Colonic mucosa (tissue), 4 donors: ENCODE data around the gene GRIP1. TPM values are rescaled to one million over a fixed set of nuclear protein-coding genes. Genes with fewer than 3 reads are reported as not detected.

ENCODE experiments used
- DNase-seq: peaks from one replicate; pipeline ENCODE4 v3.0.0-alpha.2; 2020
- H3K27ac ChIP-seq: fragments of 200-600 bp; one replicate; pipeline ENCODE4 v1.8.0; 2021
- H3K27me3 ChIP-seq: fragments of 200-600 bp; one replicate; pipeline ENCODE4 v1.8.0; 2021
- H3K36me3 ChIP-seq: fragments of 200-600 bp; one replicate; pipeline ENCODE4 v1.8.0; 2021
- H3K4me1 ChIP-seq: fragments of 200-600 bp; one replicate; pipeline ENCODE4 v1.8.0; 2021; ENCODE audit warnings: mild to moderate bottlenecking
- H3K4me3 ChIP-seq: fragments of 200-600 bp; one replicate; pipeline ENCODE4 v1.8.0; 2021
- H3K9ac ChIP-seq, 2 donors: one replicate each; pipeline ENCODE4 v1.7.0; 2013; ENCODE audit warnings: control low read depth in 2 of 2, low read depth in 2 of 2, low read length in 2 of 2
- H3K9me3 ChIP-seq: fragments of 200-600 bp; one replicate; pipeline ENCODE4 v1.8.0; 2021
- CTCF ChIP-seq: fragments of 200-600 bp; IDR thresholded peaks from one replicate; pipeline ENCODE4 v1.8.0; 2022; ENCODE audit warnings: antibody characterized with exemption, mild to moderate bottlenecking
- intact Hi-C: fragments of 100-400 bp; cut with DNase I; formaldehyde crosslinking; loops from one replicate; pipeline ENCODE4 v1.14.1; 2022
- total RNA-seq, 2 donors: library from RNA; stranded (reverse); fragmentation: NEBNext Ultra II Directional in 1 of 2; extraction: Animal tissue kit (Norgen Biotek cat#: 25700) in 1 of 2; gene quantifications; one replicate each; pipeline ENCODE4 v1.2.1, GENCODE V29; 2021
- donor health status: healthy.
- donor health status: DM: no; HTN: no; CAD: no.
- donor health status: DM: no; HTN: no; CAD: no.

The GRIP1 gene
- total RNA-seq, 2 donors from 2014 or later = 3.7 to 6.2 TPM

GRCh38 chr12:66693901-66694513 lies 15.1 kb upstream of the GRIP1 start:
- no peaks in the 10 kb centered on the region for H3K27me3 ChIP-seq
- DNase-seq = peak; percentile 24
- H3K9me3 ChIP-seq = no peaks in the 10 kb centered on the region
- no peak overlapping the region for H3K4me3 ChIP-seq
- H3K9ac ChIP-seq = no peak overlapping the region
- intact Hi-C loops = loop anchor here (5.0 to 10.0 kb wide), 3 partner anchors 161 to 422 kb away; no protein-coding TSS in a partner anchor
- H3K27ac ChIP-seq = no peak overlapping the region
- H3K36me3 ChIP-seq = no peaks in the 10 kb centered on the region
- peak; percentile 48 for TF ChIP-seq CTCF
- H3K4me1 ChIP-seq = no peaks in the 10 kb centered on the region

- Histone ChIP-seq H3K36me3 (no peaks in the 10 kb centered on the region), H3K4me1 (no peaks in the 10 kb centered on the region), H3K27me3 (no peaks in the 10 kb centered on the region), H3K4me3 (no peak overlapping the region), H3K9ac (no peak overlapping the region), H3K9me3 (no peaks in the 10 kb centered on the region), H3K27ac (no peak overlapping the region)
- TF ChIP-seq CTCF = no peak
- intact Hi-C loops = loop anchor here (5.0 to 10.0 kb wide), 3 partner anchors 162 to 421 kb away; no protein-coding TSS in a partner anchor
- DNase-seq = no peak
Observed at GRCh38 chr12:66692986-66693385, 14.1 kb upstream of the GRIP1 start.

GRCh38 chr12:66692170-66692569 lies 13.3 kb upstream of the GRIP1 start:
- Histone ChIP-seq H3K27ac (no peak overlapping the region), H3K9me3 (no peaks in the 10 kb centered on the region), H3K36me3 (no peaks in the 10 kb centered on the region), H3K4me3 (no peak overlapping the region), H3K27me3 (no peaks in the 10 kb centered on the region), H3K9ac (no peak overlapping the region), H3K4me1 (no peaks in the 10 kb centered on the region)
- no peak for TF ChIP-seq CTCF
- no peak for DNase-seq
- intact Hi-C loops = loop anchor here (5.0 to 10.0 kb wide), 3 partner anchors 163 to 420 kb away; no protein-coding TSS in a partner anchor

GRCh38 chr12:66688846-66689439 lies 10.1 kb upstream of the GRIP1 start:
- H3K36me3 ChIP-seq = no peaks in the 10 kb centered on the region

GRCh38 chr12:66684222-66684621 lies 5.3 kb upstream of the GRIP1 start:
- Histone ChIP-seq H3K4me1 (no peaks in the 10 kb centered on the region), H3K4me3 (no peak overlapping the region), H3K36me3 (no peaks in the 10 kb centered on the region), H3K9ac (no peak overlapping the region), H3K9me3 (no peaks in the 10 kb centered on the region), H3K27me3 (no peaks in the 10 kb centered on the region), H3K27ac (no peak overlapping the region)
- no peak for DNase-seq
- no peak for TF ChIP-seq CTCF
- intact Hi-C loops = no loop called here

More at GRCh38 chr12:66688846-66689439, 10.1 kb upstream of the GRIP1 start:
- no peaks in the 10 kb centered on the region for H3K27me3 ChIP-seq
- intact Hi-C loops = no loop called here
- H3K27ac ChIP-seq = no peak overlapping the region
- H3K9me3 ChIP-seq = no peaks in the 10 kb centered on the region
- H3K4me3 ChIP-seq = no peak overlapping the region
- H3K4me1 ChIP-seq = no peaks in the 10 kb centered on the region
- peak; percentile 21 for DNase-seq
- no peak overlapping the region for H3K9ac ChIP-seq
- TF ChIP-seq CTCF = no peak
